H1 (cell line): ENCODE measurements around the gene KCTD16. TPM values are rescaled to one million over a fixed set of nuclear protein-coding genes. Genes with fewer than 3 reads are reported as not detected.

ENCODE experiments used
- CTCF ChIA-PET: fragments of 300-600 bp; sonication (Branson Sonifier 250); formaldehyde crosslinking; loops from one replicate; lab custom pipeline; 2021; ENCODE audit not compliant: partially characterized antibody; lab: Charles Lee
- POLR2A ChIA-PET: fragments of 300-600 bp; sonication (Branson Sonifier 250); formaldehyde crosslinking; loops from one replicate; lab custom pipeline; 2021; ENCODE audit warnings: inconsistent platforms; ENCODE audit not compliant: partially characterized antibody; lab: Charles Lee
- DNase-seq, 2 experiments: peaks; one replicate each; pipeline versions ENCODE4 v3.0.0 to v3.0.0-alpha.2; 2010 to 2022; ENCODE audit warnings: low spot score in 2 of 2, low read depth in 1 of 2, mixed read lengths in 1 of 2
- FAIRE-seq: peaks from 2 replicates; lab custom pipeline; 2011; peaks lifted over from hg19 to GRCh38; lab: Jason Lieb, UNC
- H2AFZ ChIP-seq: 2 replicates; pipeline ENCODE4 v1.8.1; 2012; ENCODE audit warnings: low read length, inconsistent platforms
- H2AK5ac ChIP-seq: 2 replicates; pipeline ENCODE4 v1.6.1; 2013; ENCODE audit warnings: low read depth, low read length
- H2BK120ac ChIP-seq: replicated peaks from 2 replicates; pipeline ENCODE3; 2013; ENCODE audit warnings: low read depth, low read length, inconsistent platforms
- H2BK12ac ChIP-seq: 2 replicates; pipeline ENCODE4 v1.6.1; 2013; ENCODE audit warnings: low read depth, low read length
- H2BK15ac ChIP-seq: 2 replicates; pipeline ENCODE4 v1.6.1; 2013; ENCODE audit warnings: low read length
- H2BK20ac ChIP-seq: 2 replicates; pipeline ENCODE4 v1.6.1; 2013; ENCODE audit warnings: low read length
- H2BK5ac ChIP-seq: 2 replicates; pipeline ENCODE4 v1.6.1; 2013; ENCODE audit warnings: low read depth, low read length
- H3K14ac ChIP-seq: 2 replicates; pipeline ENCODE4 v1.6.1; 2013; ENCODE audit warnings: inconsistent platforms; ENCODE audit not compliant: insufficient read length
- H3K18ac ChIP-seq: 2 replicates; pipeline ENCODE4 v1.6.1; 2013; ENCODE audit warnings: low read length; ENCODE audit errors: extremely low read depth
- H3K23ac ChIP-seq: 2 replicates; pipeline ENCODE4 v1.6.1; 2013; ENCODE audit warnings: inconsistent platforms; ENCODE audit not compliant: insufficient read length
- H3K23me2 ChIP-seq: 2 replicates; pipeline ENCODE4 v1.6.1; 2013; ENCODE audit warnings: low read depth, low read length
- H3K27ac ChIP-seq: 2 replicates; pipeline ENCODE4 v1.6.1; 2011; ENCODE audit warnings: low read depth, low read length, inconsistent platforms
- H3K27me3 ChIP-seq, 4 experiments: replicated peaks in 1 of 4; 1 replicate in 1 of 4; 2 replicates in 3 of 4; pipeline versions ENCODE4 v1.6.1 to v1.8.1; 2011 to 2013; ENCODE audit warnings: low read length in 3 of 4, mild to moderate bottlenecking in 3 of 4, inconsistent platforms in 2 of 4, mixed read lengths in 2 of 4, moderate library complexity in 1 of 4; ENCODE audit not compliant: control insufficient read depth in 3 of 4, insufficient read depth in 3 of 4; ENCODE audit errors: extremely low read depth in 1 of 4
- H3K36me3 ChIP-seq, 4 experiments: 2 replicates each; pipeline versions ENCODE4 v1.6.1 to v1.8.1; 2011 to 2013; ENCODE audit warnings: mild to moderate bottlenecking in 4 of 4, low read length in 3 of 4, moderate library complexity in 2 of 4, control low read depth in 1 of 4, inconsistent platforms in 1 of 4; ENCODE audit not compliant: insufficient read depth in 4 of 4, control insufficient read depth in 2 of 4
- H3K4ac ChIP-seq: replicated peaks from 2 replicates; pipeline ENCODE3; 2013; ENCODE audit warnings: low read length, low read depth, mixed read lengths, inconsistent platforms; ENCODE audit not compliant: insufficient read length
- H3K4me1 ChIP-seq, 4 experiments: replicated peaks in 1 of 4; 1 replicate in 1 of 4; 2 replicates in 3 of 4; pipeline versions ENCODE4 v1.6.1 to v1.8.1; 2011 to 2013; ENCODE audit warnings: low read length in 3 of 4, inconsistent platforms in 2 of 4, mixed read lengths in 1 of 4; ENCODE audit not compliant: insufficient read depth in 4 of 4, control insufficient read depth in 3 of 4
- H3K4me2 ChIP-seq, 2 experiments: 2 replicates each; pipeline versions ENCODE4 v1.6.1 to v1.8.1; 2011 to 2013; ENCODE audit warnings: low read depth in 2 of 2, low read length in 2 of 2, control low read depth in 1 of 2, inconsistent platforms in 1 of 2, mild to moderate bottlenecking in 1 of 2; ENCODE audit not compliant: insufficient read depth in 1 of 2
- H3K4me3 ChIP-seq, 4 experiments: fragments of 200-600, 300-600 bp in 1 of 4; sonication (generic), shearing (Covaris generic), sonication (Bioruptor Twin) in 1 of 4; 2 replicates each; pipeline versions ENCODE4 v1.5.1 to v1.8.1; 2011 to 2016; ENCODE audit warnings: low read length in 4 of 4, low read depth in 3 of 4, control low read depth in 2 of 4, inconsistent platforms in 2 of 4, mild to moderate bottlenecking in 2 of 4, mixed read lengths in 1 of 4, moderate library complexity in 1 of 4; ENCODE audit not compliant: insufficient read depth in 2 of 4; ENCODE audit errors: extremely low read depth in 1 of 4
- H3K56ac ChIP-seq: replicated peaks from 2 replicates; pipeline ENCODE3; 2013; ENCODE audit warnings: low read depth, mild to moderate bottlenecking, mixed read lengths, low read length, inconsistent platforms; ENCODE audit not compliant: insufficient read length
- H3K79me1 ChIP-seq: 2 replicates; pipeline ENCODE4 v1.6.1; 2013; ENCODE audit warnings: low read depth, low read length, control low read depth
- H3K79me2 ChIP-seq, 2 experiments: 2 replicates each; pipeline versions ENCODE4 v1.6.1 to v1.8.1; 2012 to 2013; ENCODE audit warnings: low read length in 2 of 2, mild to moderate bottlenecking in 2 of 2, inconsistent platforms in 1 of 2; ENCODE audit not compliant: insufficient read depth in 2 of 2, control insufficient read depth in 1 of 2
- H3K9ac ChIP-seq, 4 experiments: replicated peaks in 1 of 4; 1 replicate in 1 of 4; 2 replicates in 3 of 4; pipeline versions ENCODE4 v1.6.1 to v1.8.1; 2011 to 2013; ENCODE audit warnings: low read depth in 3 of 4, low read length in 3 of 4, control low read depth in 2 of 4, mild to moderate bottlenecking in 2 of 4, moderate library complexity in 2 of 4, inconsistent platforms in 1 of 4; ENCODE audit errors: extremely low read depth in 1 of 4
- H3K9me3 ChIP-seq, 2 experiments: 2 replicates each; pipeline versions ENCODE4 v1.6.1 to v1.8.1; 2012 to 2013; ENCODE audit warnings: mild to moderate bottlenecking in 2 of 2, moderate library complexity in 2 of 2, control low read depth in 1 of 2, inconsistent platforms in 1 of 2, low read depth in 1 of 2, low read length in 1 of 2, mixed read lengths in 1 of 2; ENCODE audit not compliant: insufficient read depth in 2 of 2
- H4K20me1 ChIP-seq, 2 experiments: replicated peaks in 1 of 2; 2 replicates each; pipeline versions ENCODE3 to v1.8.1; 2011 to 2013; ENCODE audit warnings: inconsistent platforms in 2 of 2, low read length in 2 of 2, mild to moderate bottlenecking in 1 of 2; ENCODE audit not compliant: insufficient read depth in 2 of 2, control insufficient read depth in 1 of 2
- H4K5ac ChIP-seq: 2 replicates; pipeline ENCODE4 v1.6.1; 2013; ENCODE audit warnings: low read length, low read depth, mixed read lengths, inconsistent platforms; ENCODE audit not compliant: insufficient read length
- H4K8ac ChIP-seq: 2 replicates; pipeline ENCODE4 v1.8.0; 2013; ENCODE audit warnings: mild to moderate bottlenecking, moderate library complexity, low read length, inconsistent platforms; ENCODE audit not compliant: insufficient read depth; ENCODE audit errors: extremely low read depth
- H4K91ac ChIP-seq: replicated peaks from 2 replicates; pipeline ENCODE3; 2013; ENCODE audit warnings: low read length, mixed read lengths, inconsistent platforms; ENCODE audit not compliant: insufficient read length
- CEBPB ChIP-seq: IDR thresholded peaks from 2 replicates; pipeline ENCODE4 v1.6.1; 2012; ENCODE audit warnings: low read depth, low read length
- FOSL1 ChIP-seq: IDR thresholded peaks from 2 replicates; pipeline ENCODE4 v1.6.1; 2011; ENCODE audit warnings: mild to moderate bottlenecking, low read depth, low read length, moderate library complexity; ENCODE audit not compliant: insufficient read depth
- PHF8 ChIP-seq: fragments of 200-600 bp; sonication (generic); conservative IDR thresholded peaks from 2 replicates; pipeline ENCODE4 v1.7.1; 2012; ENCODE audit warnings: low read depth, mild to moderate bottlenecking, inconsistent platforms, low read length, moderate library complexity
- POLR2A ChIP-seq, 2 experiments: IDR thresholded peaks; 1 replicate in 1 of 2; 2 replicates in 1 of 2; pipeline ENCODE4 v1.6.1; 2011; ENCODE audit warnings: low read depth in 2 of 2, low read length in 2 of 2, mild to moderate bottlenecking in 2 of 2; ENCODE audit errors: control extremely low read depth in 1 of 2
- RAD21 ChIP-seq, 2 experiments: IDR thresholded peaks in 1 of 2; conservative IDR thresholded peaks in 1 of 2; 2 replicates each; pipeline ENCODE4 v1.6.1; 2011; ENCODE audit warnings: low read depth in 2 of 2, low read length in 2 of 2, improper control_type of control experiment in 1 of 2, inconsistent platforms in 1 of 2, mild to moderate bottlenecking in 1 of 2, moderate library complexity in 1 of 2
- WGBS, 2 experiments: shearing (Covaris generic) in 1 of 2; methylation state at CpG; one replicate each; pipeline versions ENCODE4 v1.1.6 to v1.1.7; 2013 to 2015; ENCODE audit warnings: low lambda C conversion rate in 2 of 2, mixed read lengths in 2 of 2, inconsistent platforms in 1 of 2, low coverage in 1 of 2, missing lambda C conversion rate in 1 of 2; ENCODE audit not compliant: insufficient replicate concordance in 2 of 2, insufficient coverage in 1 of 2, insufficient read length in 1 of 2; ENCODE audit errors: extremely low coverage in 1 of 2, missing lambda C conversion rate in 1 of 2; 5-methylcytosine and 5-hydroxymethylcytosine counted together
- polyA plus RNA-seq, 7 experiments: library from polyadenylated mRNA; depleted of rRNA in 3 of 7; stranded (reverse) in 5 of 7; unstranded in 2 of 7; fragments of >200 nt in 5 of 7; fragments of 200-250 nt in 2 of 7; gene quantifications; 1 replicate in 5 of 7; 2 replicates in 1 of 7; 4 replicates in 1 of 7; pipeline versions ENCODE4 v1.2.1 to v1.2.3, GENCODE V29; 2011 to 2013; ENCODE audit warnings: missing spikeins in 2 of 7, mixed read lengths in 2 of 7
- total RNA-seq: library from RNA; stranded (reverse); fragmentation: NEBNext Ultra II Directional; extraction: Animal tissue kit (Norgen Biotek cat#: 25700); gene quantifications from 2 replicates; pipeline ENCODE4 v1.2.1, GENCODE V29; 2021
- TF ChIP-seq, protein P1 (sequence below), 3 experiments: IDR thresholded peaks; 1 replicate in 2 of 3; 2 replicates in 1 of 3; pipeline versions ENCODE4 v1.5.1 to v1.6.1; 2011; ENCODE audit warnings: low read length in 3 of 3, mild to moderate bottlenecking in 3 of 3, inconsistent platforms in 2 of 3, low read depth in 1 of 3, moderate library complexity in 1 of 3; ENCODE audit not compliant: insufficient read depth in 1 of 3; ENCODE audit errors: control extremely low read depth in 1 of 3

Gene KCTD16
- total and polyA plus RNA-seq, 2 of the 8 experiments (the other 6 are each of a cell fraction or from before 2014, with no cell fraction given) = 0.03 to 0.24 TPM

DNA sequence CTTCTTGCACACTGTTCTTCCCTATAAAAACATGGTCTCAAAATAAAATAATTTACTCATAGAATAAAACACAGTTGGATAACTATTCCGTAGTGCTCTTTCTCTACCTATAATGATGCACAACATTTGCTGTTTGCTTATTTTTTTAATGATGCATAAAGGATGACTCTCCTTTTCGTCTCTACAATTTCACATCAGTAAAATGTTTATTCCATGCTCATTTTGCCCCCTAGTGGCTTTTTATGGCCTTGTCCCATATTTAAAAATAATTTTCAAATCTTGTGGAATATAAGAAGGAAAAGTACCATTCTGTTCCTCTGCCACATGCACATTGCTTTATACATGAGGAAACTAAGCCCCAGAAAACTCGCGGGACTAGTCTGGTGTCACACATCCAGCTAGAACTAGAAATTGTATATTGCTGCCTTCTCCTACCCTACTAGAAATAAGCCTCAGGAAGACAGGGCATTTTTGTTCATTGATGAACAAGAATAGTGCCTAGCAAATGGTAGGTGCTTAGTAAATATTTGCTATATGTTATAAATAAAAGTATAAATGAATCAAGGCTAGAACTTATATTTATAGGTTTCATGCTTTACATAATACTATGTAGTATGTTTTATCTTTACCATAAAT lies 12.7 kb downstream of the KCTD16 start:
- no peaks in the 10 kb centered on the region for H3K4me1 ChIP-seq
- no peak overlapping the region for H3K4ac ChIP-seq
- no peak overlapping the region for H3K9ac ChIP-seq

More for the DNA sequence above, 12.7 kb downstream of the KCTD16 start:
- no peaks in the 10 kb centered on the region for H3K9me3 ChIP-seq
- 72% methylated on average over 4 of the region's 4 CpGs; no CpG with 5 or more reads in 1 of the 2 experiments for WGBS, 2 experiments
- POLR2A ChIA-PET = no interaction called here
- H2AFZ ChIP-seq = no peak overlapping the region
- no peaks in the 10 kb centered on the region for H3K79me2 ChIP-seq
- no peaks in the 10 kb centered on the region for H4K20me1 ChIP-seq
- no peak overlapping the region for H4K8ac ChIP-seq
- no peak overlapping the region for H4K91ac ChIP-seq
- H2BK15ac ChIP-seq = no peak overlapping the region
- DNase-seq = no peak
- no peaks in the 10 kb centered on the region for H3K79me1 ChIP-seq
- CTCF ChIA-PET = interaction anchor here (1.2 kb wide), 1 partner anchor 10 kb away, joined by 4 read pairs; no protein-coding TSS in a partner anchor
- H3K56ac ChIP-seq = no peak overlapping the region
- H3K14ac ChIP-seq = no peak overlapping the region
- H3K36me3 ChIP-seq = no peaks in the 10 kb centered on the region
- no peak overlapping the region for H2BK12ac ChIP-seq
- H3K4me3 ChIP-seq = no peak overlapping the region
- FAIRE-seq = no peak
- H3K27me3 ChIP-seq = no peaks in the 10 kb centered on the region
- TF ChIP-seq PHF8 (no peak), CEBPB (no peak), RAD21 (IDR thresholded peaks at IDR 0.05 in 1 of 2, conservative IDR thresholded peaks at IDR 0.05 in 1 of 2; ENCODE audit: low read depth in 2 of 2, low read length in 2 of 2) (peak in 1 of 2 experiments; percentile 28; a peak in 2 of 4 replicates), POLR2A (IDR thresholded peaks at IDR 0.05; ENCODE audit: control extremely low read depth in 1 of 2, low read depth in 2 of 2, low read length in 2 of 2) (no peak), FOSL1 (no peak)
- TF ChIP-seq, protein P1, sequence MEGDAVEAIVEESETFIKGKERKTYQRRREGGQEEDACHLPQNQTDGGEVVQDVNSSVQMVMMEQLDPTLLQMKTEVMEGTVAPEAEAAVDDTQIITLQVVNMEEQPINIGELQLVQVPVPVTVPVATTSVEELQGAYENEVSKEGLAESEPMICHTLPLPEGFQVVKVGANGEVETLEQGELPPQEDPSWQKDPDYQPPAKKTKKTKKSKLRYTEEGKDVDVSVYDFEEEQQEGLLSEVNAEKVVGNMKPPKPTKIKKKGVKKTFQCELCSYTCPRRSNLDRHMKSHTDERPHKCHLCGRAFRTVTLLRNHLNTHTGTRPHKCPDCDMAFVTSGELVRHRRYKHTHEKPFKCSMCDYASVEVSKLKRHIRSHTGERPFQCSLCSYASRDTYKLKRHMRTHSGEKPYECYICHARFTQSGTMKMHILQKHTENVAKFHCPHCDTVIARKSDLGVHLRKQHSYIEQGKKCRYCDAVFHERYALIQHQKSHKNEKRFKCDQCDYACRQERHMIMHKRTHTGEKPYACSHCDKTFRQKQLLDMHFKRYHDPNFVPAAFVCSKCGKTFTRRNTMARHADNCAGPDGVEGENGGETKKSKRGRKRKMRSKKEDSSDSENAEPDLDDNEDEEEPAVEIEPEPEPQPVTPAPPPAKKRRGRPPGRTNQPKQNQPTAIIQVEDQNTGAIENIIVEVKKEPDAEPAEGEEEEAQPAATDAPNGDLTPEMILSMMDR (IDR thresholded peaks at IDR 0.05; ENCODE audit: control extremely low read depth in 1 of 3, insufficient read depth in 1 of 3, low read depth in 1 of 3, low read length in 3 of 3) = peak in 1 of 3 experiments; percentile 47; a peak in 2 of 4 replicates
- TF ChIP-seq, all 59 proteins: peak for 2
- Histone ChIP-seq H2BK120ac (no peak overlapping the region), H3K18ac (no peak overlapping the region), H3K23me2 (no peaks in the 10 kb centered on the region), H2BK20ac (no peak overlapping the region), H2AK5ac (no peak overlapping the region), H3K27ac (no peak overlapping the region), H2BK5ac (no peak overlapping the region), H3K4me2 (no peak overlapping the region), H4K5ac (no peak overlapping the region), H3K23ac (no peak overlapping the region)
